Measurements from ENCODE around the gene TMEM61. TPM values are rescaled to one million over a fixed set of nuclear protein-coding genes. Genes with fewer than 3 reads are reported as not detected.

TMEM61 gene
- total and polyA plus RNA-seq, 2 of the 8 experiments (the other 6 are each of a cell fraction or from before 2014, with no cell fraction given), result 0.54 to 1.4 TPM

- no peak for TF ChIP-seq SIN3A (conservative IDR thresholded peaks at IDR 0.05 in 1 of 2, IDR thresholded peaks at IDR 0.05 in 1 of 2; ENCODE audit: low read depth in 1 of 2, low read length in 2 of 2)
- no peak for TF ChIP-seq MAX (IDR thresholded peaks at IDR 0.05)
- TF ChIP-seq NRF1 (IDR thresholded peaks at IDR 0.05; ENCODE audit: low read depth, low read length), result no peak
Observed at GRCh38 chr1:55018395-55018794, 38.0 kb downstream of the TMEM61 start (continued).

Data from H1 (cell line).